ENCODE measurements around the gene RABGAP1.
"Not testable (repeated sequence)": the region's sequence is repeated elsewhere in the genome, so short reads cannot be mapped to it uniquely, and the experiment has no call there.

Gene RABGAP1

GRCh38 chr9:122940749-122941581, at the start of gene RABGAP1:
Gene RABGAP1, plus strand, starts transcription at chr9:122941020. Its CDS starts 16,040 bp downstream, at chr9:122957060.
- Histone ChIP-seq H2AFZ (ENCODE audit: low read depth, low read length) (peak within 1 kb of the TSS; percentile 0), H3K4me3 (ENCODE audit: low read length) (peak within 1 kb of the TSS; percentile 71), H3K9me3 (ENCODE audit: low read length) (no peaks in the 10 kb centered on the region), H3K4me1 (ENCODE audit: insufficient read depth, low read length) (peaks cover 15% of the 10 kb centered on the region), H3K36me3 (ENCODE audit: insufficient read depth, low read length) (peaks cover 17% of the 10 kb centered on the region), H3K27me3 (ENCODE audit: insufficient read depth, low read length) (no peaks in the 10 kb centered on the region)

GRCh38 chr9:122897969-122898368, 42.9 kb upstream of the RABGAP1 start:
- peaks cover 11% of the 10 kb centered on the region for H3K4me1 ChIP-seq (ENCODE audit: insufficient read depth, low read length)
- peaks cover 44% of the 10 kb centered on the region for H3K36me3 ChIP-seq (ENCODE audit: insufficient read depth, low read length)
- no peaks in the 10 kb centered on the region for H3K27me3 ChIP-seq (ENCODE audit: insufficient read depth, low read length)
- H3K9me3 ChIP-seq (ENCODE audit: low read length), result no peaks in the 10 kb centered on the region
- H3K4me3 ChIP-seq (ENCODE audit: low read length), result no peak overlapping the region
- no peak overlapping the region for H2AFZ ChIP-seq (ENCODE audit: low read depth, low read length)

- Histone ChIP-seq H3K4me3 (ENCODE audit: low read length) (no peak overlapping the region), H3K9me3 (ENCODE audit: low read length) (no peaks in the 10 kb centered on the region), H2AFZ (ENCODE audit: low read depth, low read length) (no peak overlapping the region), H3K4me1 (ENCODE audit: insufficient read depth, low read length) (peaks cover 19% of the 10 kb centered on the region), H3K36me3 (ENCODE audit: insufficient read depth, low read length) (peaks cover 24% of the 10 kb centered on the region), H3K27me3 (ENCODE audit: insufficient read depth, low read length) (no peaks in the 10 kb centered on the region)
Measured at GRCh38 chr9:122900791-122901190, 40.0 kb upstream of the RABGAP1 start.

- H3K36me3 ChIP-seq (ENCODE audit: insufficient read depth, low read length), result peaks cover 7% of the 10 kb centered on the region
- peaks cover 19% of the 10 kb centered on the region for H3K4me1 ChIP-seq (ENCODE audit: insufficient read depth, low read length)
- peak overlapping the region; percentile 93 for H3K4me3 ChIP-seq (ENCODE audit: low read length)
- H3K9me3 ChIP-seq (ENCODE audit: low read length), result no peaks in the 10 kb centered on the region
- peak overlapping the region; percentile 56 for H2AFZ ChIP-seq (ENCODE audit: low read depth, low read length)
- H3K27me3 ChIP-seq (ENCODE audit: insufficient read depth, low read length), result no peaks in the 10 kb centered on the region
Measured at GRCh38 chr9:122904466-122904822, 36.4 kb upstream of the RABGAP1 start.

GRCh38 chr9:122904823-122905710, 35.8 kb upstream of the RABGAP1 start, which contains the start of gene RC3H2:
Gene RC3H2, minus strand, starts transcription at chr9:122905359. Its CDS starts 7,850 bp downstream, at chr9:122897509.
- Histone ChIP-seq H3K27me3 (ENCODE audit: insufficient read depth, low read length) (no peaks in the 10 kb centered on the region), H2AFZ (ENCODE audit: low read depth, low read length) (peak within 1 kb of the TSS; percentile 56), H3K4me1 (ENCODE audit: insufficient read depth, low read length) (peaks cover 16% of the 10 kb centered on the region), H3K4me3 (ENCODE audit: low read length) (peak within 1 kb of the TSS; percentile 93), H3K36me3 (ENCODE audit: insufficient read depth, low read length) (peaks cover 13% of the 10 kb centered on the region), H3K9me3 (ENCODE audit: low read length) (no peaks in the 10 kb centered on the region)

DNA sequence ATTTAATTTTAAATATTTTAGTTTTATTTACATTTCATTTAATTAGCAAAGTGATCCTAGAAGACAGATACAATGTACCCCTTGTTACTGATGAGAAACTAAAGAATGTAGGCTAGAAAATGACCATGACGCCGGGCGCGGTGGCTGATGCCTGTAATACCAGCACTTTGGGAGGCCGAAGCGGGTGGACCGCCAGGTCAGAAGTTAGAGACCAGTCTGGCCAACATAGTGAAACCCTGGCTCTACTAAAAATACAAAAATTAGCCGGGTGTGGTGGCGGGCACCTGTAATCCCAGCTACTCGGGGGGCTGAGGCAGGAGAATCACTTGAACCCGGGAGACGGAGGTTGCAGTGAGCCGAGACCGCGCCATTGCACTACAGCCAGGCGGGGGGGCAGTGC, 34.7 kb upstream of the RABGAP1 start:
- H3K4me3 ChIP-seq (ENCODE audit: low read length), result peak overlapping the region; percentile 93
- not testable (repeated sequence) for H3K27me3 ChIP-seq (ENCODE audit: insufficient read depth, low read length); H2AFZ ChIP-seq (ENCODE audit: low read depth, low read length); H3K9me3 ChIP-seq (ENCODE audit: low read length); H3K4me1 ChIP-seq (ENCODE audit: insufficient read depth, low read length)
- H3K36me3 ChIP-seq (ENCODE audit: insufficient read depth, low read length), result peaks cover 24% of the 10 kb centered on the region

- peaks cover 17% of the 10 kb centered on the region for H3K4me1 ChIP-seq (ENCODE audit: insufficient read depth, low read length)
- peak overlapping the region; percentile 79 for H3K4me3 ChIP-seq (ENCODE audit: low read length)
- peak overlapping the region; percentile 1 for H2AFZ ChIP-seq (ENCODE audit: low read depth, low read length)
- no peaks in the 10 kb centered on the region for H3K27me3 ChIP-seq (ENCODE audit: insufficient read depth, low read length)
- peaks cover 26% of the 10 kb centered on the region for H3K36me3 ChIP-seq (ENCODE audit: insufficient read depth, low read length)
- H3K9me3 ChIP-seq (ENCODE audit: low read length), result no peaks in the 10 kb centered on the region
Measured at GRCh38 chr9:122912671-122912963, 28.2 kb upstream of the RABGAP1 start.

GRCh38 chr9:122912964-122913673, 27.7 kb upstream of the RABGAP1 start, which contains the start of gene ZBTB6:
Gene ZBTB6, minus strand, starts transcription at chr9:122913323. Its CDS starts 1,251 bp downstream, at chr9:122912072.
- Histone ChIP-seq H3K36me3 (ENCODE audit: insufficient read depth, low read length) (peaks cover 27% of the 10 kb centered on the region), H2AFZ (ENCODE audit: low read depth, low read length) (peak within 1 kb of the TSS; percentile 1), H3K27me3 (ENCODE audit: insufficient read depth, low read length) (no peaks in the 10 kb centered on the region), H3K9me3 (ENCODE audit: low read length) (no peaks in the 10 kb centered on the region), H3K4me3 (ENCODE audit: low read length) (peak within 1 kb of the TSS; percentile 79), H3K4me1 (ENCODE audit: insufficient read depth, low read length) (peaks cover 17% of the 10 kb centered on the region)

- H3K4me3 ChIP-seq (ENCODE audit: low read length), result no peak overlapping the region
- H3K36me3 ChIP-seq (ENCODE audit: insufficient read depth, low read length), result peaks cover 23% of the 10 kb centered on the region
- H2AFZ ChIP-seq (ENCODE audit: low read depth, low read length), result no peak overlapping the region
- no peaks in the 10 kb centered on the region for H3K27me3 ChIP-seq (ENCODE audit: insufficient read depth, low read length)
- H3K9me3 ChIP-seq (ENCODE audit: low read length), result no peaks in the 10 kb centered on the region
- peaks cover 11% of the 10 kb centered on the region for H3K4me1 ChIP-seq (ENCODE audit: insufficient read depth, low read length)
Measured at GRCh38 chr9:122918310-122918709, 22.5 kb upstream of the RABGAP1 start.

- Histone ChIP-seq H3K36me3 (ENCODE audit: insufficient read depth, low read length) (peaks cover 25% of the 10 kb centered on the region), H2AFZ (ENCODE audit: low read depth, low read length) (no peak overlapping the region), H3K4me3 (ENCODE audit: low read length) (no peak overlapping the region), H3K27me3 (ENCODE audit: insufficient read depth, low read length) (no peaks in the 10 kb centered on the region), H3K9me3 (ENCODE audit: low read length) (no peaks in the 10 kb centered on the region), H3K4me1 (ENCODE audit: insufficient read depth, low read length) (peaks cover 11% of the 10 kb centered on the region)
Measured at GRCh38 chr9:122922713-122923112, 18.1 kb upstream of the RABGAP1 start.

GRCh38 chr9:122923947-122924346, 16.9 kb upstream of the RABGAP1 start:
- Histone ChIP-seq H3K9me3 (ENCODE audit: low read length) (no peaks in the 10 kb centered on the region), H3K4me1 (ENCODE audit: insufficient read depth, low read length) (peaks cover 11% of the 10 kb centered on the region), H3K4me3 (ENCODE audit: low read length) (no peak overlapping the region), H3K36me3 (ENCODE audit: insufficient read depth, low read length) (peaks cover 18% of the 10 kb centered on the region), H3K27me3 (ENCODE audit: insufficient read depth, low read length) (no peaks in the 10 kb centered on the region), H2AFZ (ENCODE audit: low read depth, low read length) (no peak overlapping the region)

GRCh38 chr9:122929796-122930354, 10.9 kb upstream of the RABGAP1 start:
- Histone ChIP-seq H3K27me3 (ENCODE audit: insufficient read depth, low read length) (no peaks in the 10 kb centered on the region), H3K36me3 (ENCODE audit: insufficient read depth, low read length) (peaks cover 5% of the 10 kb centered on the region), H3K4me3 (ENCODE audit: low read length) (peak overlapping the region; percentile 89), H3K4me1 (ENCODE audit: insufficient read depth, low read length) (peaks cover 21% of the 10 kb centered on the region), H3K9me3 (ENCODE audit: low read length) (no peaks in the 10 kb centered on the region), H2AFZ (ENCODE audit: low read depth, low read length) (no peak overlapping the region)
